H9 (cell line): ENCODE measurements around the gene HOXA9. TPM values are rescaled to one million over a fixed set of nuclear protein-coding genes. Genes with fewer than 3 reads are reported as not detected.

Source experiments
- DNase-seq: peaks from one replicate; pipeline ENCODE4 v3.0.0-alpha.2; 2017
- H2AFZ ChIP-seq: one replicate; pipeline ENCODE4 v1.6.1; 2013; ENCODE audit warnings: mild to moderate bottlenecking, low read length, control low read depth, moderate library complexity
- H2AK5ac ChIP-seq: 2 replicates; pipeline ENCODE4 v1.6.1; 2013; ENCODE audit warnings: low read length, control low read depth, mixed read lengths; ENCODE audit not compliant: insufficient read length
- H2BK120ac ChIP-seq: one replicate; pipeline ENCODE4 v1.6.1; 2013; ENCODE audit warnings: low read depth, mild to moderate bottlenecking, low read length, control low read depth, inconsistent platforms; ENCODE audit not compliant: poor library complexity, severe bottlenecking
- H2BK12ac ChIP-seq: 2 replicates; pipeline ENCODE4 v1.6.1; 2013; ENCODE audit warnings: low read length, control low read depth, mixed read lengths, low read depth; ENCODE audit not compliant: insufficient read length
- H2BK15ac ChIP-seq: 2 replicates; pipeline ENCODE4 v1.6.1; 2013; ENCODE audit warnings: low read depth, low read length, control low read depth
- H2BK20ac ChIP-seq: one replicate; pipeline ENCODE4 v1.6.1; 2013; ENCODE audit warnings: low read depth, mild to moderate bottlenecking, low read length, control low read depth, inconsistent platforms; ENCODE audit not compliant: poor library complexity, severe bottlenecking
- H2BK5ac ChIP-seq: 2 replicates; pipeline ENCODE4 v1.6.1; 2013; ENCODE audit warnings: low read length, control low read depth, mixed read lengths; ENCODE audit not compliant: insufficient read length
- H3K14ac ChIP-seq: 2 replicates; pipeline ENCODE4 v1.6.1; 2013; ENCODE audit warnings: low read length, control low read depth; ENCODE audit not compliant: insufficient read depth
- H3K18ac ChIP-seq: 2 replicates; pipeline ENCODE4 v1.6.1; 2013; ENCODE audit warnings: low read depth, mild to moderate bottlenecking, mixed read lengths, low read length, control low read depth; ENCODE audit not compliant: insufficient read length
- H3K23ac ChIP-seq: 2 replicates; pipeline ENCODE4 v1.6.1; 2013; ENCODE audit warnings: low read length, control low read depth, mixed read lengths, low read depth; ENCODE audit not compliant: insufficient read length
- H3K23me2 ChIP-seq: 2 replicates; pipeline ENCODE4 v1.6.1; 2013; ENCODE audit warnings: low read depth, mild to moderate bottlenecking, mixed read lengths, low read length, control low read depth; ENCODE audit not compliant: insufficient read length, poor library complexity, severe bottlenecking
- H3K27ac ChIP-seq: 2 replicates; pipeline ENCODE4 v1.5.1; 2013; ENCODE audit warnings: low read length, control low read depth, mixed read lengths, low read depth; ENCODE audit not compliant: insufficient read length
- H3K27me3 ChIP-seq: 2 replicates; pipeline ENCODE4 v1.6.1; 2013; ENCODE audit warnings: low read length, control low read depth, inconsistent platforms; ENCODE audit not compliant: insufficient read depth
- H3K4ac ChIP-seq: 2 replicates; pipeline ENCODE4 v1.6.1; 2013; ENCODE audit warnings: low read depth, mild to moderate bottlenecking, control low read depth, inconsistent platforms, low read length, moderate library complexity
- H3K4me1 ChIP-seq: 2 replicates; pipeline ENCODE4 v1.6.1; 2013; ENCODE audit warnings: low read length, control low read depth, inconsistent platforms; ENCODE audit not compliant: insufficient read depth
- H3K4me2 ChIP-seq: 2 replicates; pipeline ENCODE4 v1.6.1; 2013; ENCODE audit warnings: low read length, control low read depth, mixed read lengths; ENCODE audit not compliant: insufficient read length, insufficient read depth
- H3K56ac ChIP-seq: 2 replicates; pipeline ENCODE4 v1.6.1; 2013; ENCODE audit warnings: low read depth, mild to moderate bottlenecking, mixed read lengths, low read length, control low read depth; ENCODE audit not compliant: insufficient read length
- H3K79me1 ChIP-seq: 2 replicates; pipeline ENCODE4 v1.6.1; 2013; ENCODE audit warnings: low read depth, mild to moderate bottlenecking, moderate library complexity, low read length, control low read depth, inconsistent platforms; ENCODE audit not compliant: insufficient read depth, poor library complexity, severe bottlenecking
- H3K79me2 ChIP-seq: 2 replicates; pipeline ENCODE4 v1.6.1; 2013; ENCODE audit warnings: low read length, control low read depth, inconsistent platforms; ENCODE audit not compliant: insufficient read depth
- H3K9ac ChIP-seq: 2 replicates; pipeline ENCODE4 v1.6.1; 2013; ENCODE audit warnings: low read length, control low read depth, mixed read lengths; ENCODE audit not compliant: insufficient read length; ENCODE audit errors: extremely low read depth
- H3K9me3 ChIP-seq: one replicate; pipeline ENCODE4 v1.6.1; 2013; ENCODE audit warnings: low read depth, low read length, inconsistent platforms; ENCODE audit not compliant: control insufficient read depth
- H3T11ph ChIP-seq: one replicate; pipeline ENCODE4 v1.6.1; 2013; ENCODE audit warnings: mild to moderate bottlenecking, low read length, control low read depth, inconsistent platforms
- H4K20me1 ChIP-seq: one replicate; pipeline ENCODE4 v1.6.1; 2013; ENCODE audit not compliant: control insufficient read depth, insufficient read length, insufficient read depth
- H4K5ac ChIP-seq: 2 replicates; pipeline ENCODE4 v1.6.1; 2013; ENCODE audit warnings: low read depth, mild to moderate bottlenecking, mixed read lengths, low read length, control low read depth; ENCODE audit not compliant: insufficient read length
- H4K8ac ChIP-seq: replicated peaks from 2 replicates; pipeline ENCODE4 v1.6.1; 2013; ENCODE audit warnings: low read length, control low read depth, mixed read lengths, low read depth; ENCODE audit not compliant: insufficient read length
- H4K91ac ChIP-seq: 2 replicates; pipeline ENCODE4 v1.6.1; 2013; ENCODE audit warnings: low read depth, mild to moderate bottlenecking, moderate library complexity, mixed read lengths, low read length, control low read depth; ENCODE audit not compliant: insufficient read length
- H3K27ac Mint-ChIP-seq, 3 experiments: 2 replicates in 2 of 3; 3 replicates in 1 of 3; pipeline ENCODE4 v1.8.0; 2020 to 2021; ENCODE audit warnings: mixed read lengths in 3 of 3, mild to moderate bottlenecking in 1 of 3, moderate library complexity in 1 of 3
- H3K27me3 Mint-ChIP-seq: 2 replicates; pipeline ENCODE4 v1.8.0; 2021; ENCODE audit warnings: low read depth, mild to moderate bottlenecking, moderate library complexity, mixed read lengths
- H3K36me3 Mint-ChIP-seq, 3 experiments: 2 replicates in 2 of 3; 3 replicates in 1 of 3; pipeline ENCODE4 v1.8.0; 2020 to 2021; ENCODE audit warnings: low read depth in 3 of 3, mixed read lengths in 3 of 3; ENCODE audit not compliant: insufficient read depth in 1 of 3
- H3K4me1 Mint-ChIP-seq, 2 experiments: 2 replicates each; pipeline ENCODE4 v1.8.0; 2020; ENCODE audit warnings: mixed read lengths in 2 of 2
- H3K4me3 Mint-ChIP-seq, 2 experiments: 2 replicates in 1 of 2; 3 replicates in 1 of 2; pipeline ENCODE4 v1.8.0; 2020 to 2021; ENCODE audit warnings: mild to moderate bottlenecking in 2 of 2, mixed read lengths in 2 of 2, moderate library complexity in 1 of 2
- H3K9me3 Mint-ChIP-seq, 2 experiments: 2 replicates in 1 of 2; 3 replicates in 1 of 2; pipeline ENCODE4 v1.8.0; 2020; ENCODE audit warnings: mild to moderate bottlenecking in 2 of 2, mixed read lengths in 2 of 2, moderate library complexity in 1 of 2
- WGBS: extraction: QIAGEN DNeasy Blood & Tissue Kit; methylation state at CpG from one replicate; pipeline ENCODE4 v1.1.7; 2013; ENCODE audit warnings: missing lambda C conversion rate, low lambda C conversion rate, mixed read lengths; ENCODE audit not compliant: insufficient read length; ENCODE audit errors: extremely low coverage; 5-methylcytosine and 5-hydroxymethylcytosine counted together
- total RNA-seq: library from RNA; stranded (reverse); gene quantifications from 2 replicates; pipeline ENCODE4 v1.2.1, GENCODE V29; 2021
- TF ChIP-seq, protein P1 (sequence below): fragments of 200-600 bp; sonication (generic); conservative IDR thresholded peaks from 3 replicates; pipeline ENCODE4 v1.8.0; 2021; ENCODE audit warnings: antibody characterized with exemption, mild to moderate bottlenecking

Gene HOXA9
- total RNA-seq, 1 experiment from 2014 or later, result not detected

GRCh38 chr7:27122077-27122910 lies 43.0 kb downstream of the HOXA9 start:
- H3K4me1 ChIP-seq, result no peaks in the 10 kb centered on the region
- no CpG with 5 or more reads among the region's 42 CpGs for WGBS
- H2BK12ac ChIP-seq, result no peak overlapping the region
- H2BK5ac ChIP-seq, result no peak overlapping the region
- H3K27ac Mint-ChIP-seq, result no peak overlapping the region
- H3K79me1 ChIP-seq, result no peaks in the 10 kb centered on the region
- no peak overlapping the region for H3K14ac ChIP-seq
- no peaks in the 10 kb centered on the region for H3K9me3 ChIP-seq
- H3K4me3 Mint-ChIP-seq, result no peak overlapping the region; a peak in 1 of 5 replicates
- H3T11ph ChIP-seq, result no peak overlapping the region
- H2AK5ac ChIP-seq, result no peak overlapping the region
- peaks cover 100% of the 10 kb centered on the region for H3K27me3 Mint-ChIP-seq
- no peak overlapping the region for H3K18ac ChIP-seq
- peaks cover 9 to 13% of the 10 kb centered on the region in 2 experiments; a peak in 4 of 5 replicates for H3K9me3 Mint-ChIP-seq
- peaks cover 0 to 5% (median 0%) of the 10 kb centered on the region in 3 experiments; a peak in 1 of 7 replicates for H3K36me3 Mint-ChIP-seq
- H2BK120ac ChIP-seq, result no peak overlapping the region
- H2BK15ac ChIP-seq, result no peak overlapping the region
- no peak for DNase-seq
- no peak overlapping the region for H3K9ac ChIP-seq
- no peak overlapping the region for H4K5ac ChIP-seq
- no peak overlapping the region for H3K56ac ChIP-seq
- H2BK20ac ChIP-seq, result no peak overlapping the region
- H3K23ac ChIP-seq, result no peak overlapping the region
- peaks cover 0 to 15% of the 10 kb centered on the region in 2 experiments; a peak in 1 of 4 replicates for H3K4me1 Mint-ChIP-seq
- no peak overlapping the region for H3K4me2 ChIP-seq
- H3K27ac ChIP-seq, result no peak overlapping the region
- peaks cover 2% of the 10 kb centered on the region for H4K20me1 ChIP-seq
- H3K79me2 ChIP-seq, result no peaks in the 10 kb centered on the region
- H3K23me2 ChIP-seq, result no peaks in the 10 kb centered on the region
- H4K8ac ChIP-seq, result no peak overlapping the region
- no peak overlapping the region for H4K91ac ChIP-seq
- no peak overlapping the region for H3K4ac ChIP-seq
- peaks cover 100% of the 10 kb centered on the region for H3K27me3 ChIP-seq
- H2AFZ ChIP-seq, result no peak overlapping the region
- TF ChIP-seq, protein P1, sequence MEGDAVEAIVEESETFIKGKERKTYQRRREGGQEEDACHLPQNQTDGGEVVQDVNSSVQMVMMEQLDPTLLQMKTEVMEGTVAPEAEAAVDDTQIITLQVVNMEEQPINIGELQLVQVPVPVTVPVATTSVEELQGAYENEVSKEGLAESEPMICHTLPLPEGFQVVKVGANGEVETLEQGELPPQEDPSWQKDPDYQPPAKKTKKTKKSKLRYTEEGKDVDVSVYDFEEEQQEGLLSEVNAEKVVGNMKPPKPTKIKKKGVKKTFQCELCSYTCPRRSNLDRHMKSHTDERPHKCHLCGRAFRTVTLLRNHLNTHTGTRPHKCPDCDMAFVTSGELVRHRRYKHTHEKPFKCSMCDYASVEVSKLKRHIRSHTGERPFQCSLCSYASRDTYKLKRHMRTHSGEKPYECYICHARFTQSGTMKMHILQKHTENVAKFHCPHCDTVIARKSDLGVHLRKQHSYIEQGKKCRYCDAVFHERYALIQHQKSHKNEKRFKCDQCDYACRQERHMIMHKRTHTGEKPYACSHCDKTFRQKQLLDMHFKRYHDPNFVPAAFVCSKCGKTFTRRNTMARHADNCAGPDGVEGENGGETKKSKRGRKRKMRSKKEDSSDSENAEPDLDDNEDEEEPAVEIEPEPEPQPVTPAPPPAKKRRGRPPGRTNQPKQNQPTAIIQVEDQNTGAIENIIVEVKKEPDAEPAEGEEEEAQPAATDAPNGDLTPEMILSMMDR, result no peak
